COLO668 (cell line): Measurements from ENCODE around the gene PARVG.
"Not testable (repeated sequence)": the region's sequence is repeated elsewhere in the genome, so short reads cannot be mapped to it uniquely, and the experiment has no call there.

Experiments used
- DNase-seq: peaks from one replicate; lab custom pipeline; 2025; ENCODE audit not compliant: unreplicated experiment; lab: John Stamatoyannopoulos, UW

Gene PARVG

GRCh38 chr22:44211256-44211945 lies 30.7 kb downstream of the PARVG start:
- no peak for DNase-seq

DNA sequence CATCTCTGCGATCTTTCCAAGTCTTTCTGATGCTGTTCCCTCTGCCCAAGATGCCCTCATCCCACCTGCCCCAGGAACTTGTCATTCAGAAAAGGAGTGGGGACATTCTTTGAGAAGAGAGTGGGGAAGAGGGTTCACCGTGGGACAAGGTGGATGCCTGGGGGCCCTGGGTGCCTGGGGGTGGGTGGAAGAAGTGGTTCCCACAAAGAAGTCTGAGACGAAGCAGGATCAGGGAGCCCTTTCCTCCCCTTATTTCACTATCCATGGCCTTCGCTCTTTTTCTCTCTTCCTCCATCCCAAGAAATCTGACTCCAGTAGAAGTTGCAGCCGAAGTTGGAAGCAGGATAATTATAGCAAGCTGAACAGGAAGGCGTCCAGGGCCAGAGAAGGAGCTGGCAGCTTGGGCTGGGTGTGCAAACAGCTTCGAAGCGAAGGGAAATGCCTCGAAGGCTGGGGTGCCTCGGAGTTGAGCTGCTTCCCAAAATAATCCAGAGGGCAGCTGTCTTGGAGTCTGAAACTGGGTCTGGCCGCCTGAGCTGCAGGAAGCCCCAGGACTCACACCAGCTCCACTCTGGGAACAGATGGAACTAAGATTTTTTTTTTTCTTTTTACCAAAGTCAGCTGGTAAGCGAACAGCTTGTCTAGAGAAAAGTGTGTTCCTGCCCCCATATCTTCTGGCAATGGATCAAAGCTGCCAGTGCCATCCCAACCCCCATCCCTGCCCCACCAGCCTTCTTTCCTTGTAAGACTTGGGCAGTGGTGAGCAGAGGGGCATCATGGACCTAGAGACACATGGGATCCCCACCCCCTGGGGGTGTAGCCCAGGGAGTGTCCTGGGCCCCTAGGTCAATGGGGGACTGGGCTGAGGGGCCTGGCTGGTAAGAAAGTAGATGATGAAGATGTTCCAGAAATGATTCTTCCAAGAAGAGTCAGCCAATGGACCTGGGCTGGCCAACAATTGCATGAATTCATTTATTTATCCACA lies 31.5 kb downstream of the PARVG start:
- no peak for DNase-seq

DNA sequence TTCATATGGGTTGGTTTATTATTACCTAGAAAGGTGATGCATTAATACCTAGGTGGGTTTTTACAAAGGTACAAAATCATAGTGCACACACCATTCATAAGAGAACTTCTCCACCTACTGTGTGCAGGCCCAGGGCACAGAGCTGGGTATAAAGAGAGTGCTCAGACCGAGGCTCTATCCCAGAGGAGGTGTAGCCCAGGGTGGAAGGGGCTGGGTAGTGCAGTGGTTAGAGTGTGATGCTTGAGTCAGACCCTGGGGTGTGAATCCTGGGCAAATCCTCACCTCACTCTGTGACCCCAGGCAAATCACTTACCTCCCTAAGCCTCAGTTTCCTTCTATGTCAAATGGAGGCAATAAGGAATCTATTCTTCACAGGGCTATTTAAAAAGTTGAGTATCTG lies 32.2 kb downstream of the PARVG start:
- DNase-seq = no peak

DNA sequence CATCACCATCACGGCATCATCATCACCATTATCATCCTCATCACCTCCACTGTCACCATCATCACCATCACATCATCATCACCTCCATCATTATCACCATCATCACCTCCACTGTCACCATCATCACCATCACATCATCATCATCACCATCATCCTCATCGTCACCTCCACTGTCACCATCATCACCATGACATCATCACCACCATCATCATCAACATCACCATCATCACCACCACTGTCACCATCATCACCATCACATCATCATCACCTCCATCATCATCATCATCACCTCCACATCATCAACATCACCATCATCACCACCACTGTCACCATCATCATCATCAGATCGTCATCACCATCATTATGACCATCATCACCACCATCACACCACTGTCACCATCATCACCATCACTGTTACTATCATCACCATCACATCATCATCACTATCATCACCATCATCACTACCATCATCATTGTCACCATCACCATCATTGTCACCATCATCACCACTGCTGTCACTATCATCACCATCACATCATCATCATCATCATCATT lies 32.8 kb downstream of the PARVG start:
- no peak for DNase-seq

DNA sequence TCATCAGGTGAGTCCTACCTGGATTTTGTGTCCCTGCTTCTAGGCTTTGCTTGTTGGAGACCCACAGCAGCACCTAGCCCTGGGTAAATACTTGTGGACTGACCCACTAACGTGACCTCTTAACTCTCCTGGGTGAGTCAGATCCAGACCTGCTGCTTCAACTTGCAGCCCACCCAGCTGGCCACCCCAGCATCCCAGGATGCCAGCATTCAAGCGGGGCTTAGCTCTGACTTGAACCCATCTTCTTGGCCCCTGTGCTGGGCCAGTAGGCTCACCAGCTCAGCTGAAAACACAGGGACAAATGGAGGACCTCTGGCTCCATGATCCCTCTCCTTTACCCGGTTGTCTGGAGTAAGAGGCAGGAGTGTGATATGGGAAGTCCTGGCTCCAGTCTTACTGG lies 33.5 kb downstream of the PARVG start:
- no peak for DNase-seq

DNA sequence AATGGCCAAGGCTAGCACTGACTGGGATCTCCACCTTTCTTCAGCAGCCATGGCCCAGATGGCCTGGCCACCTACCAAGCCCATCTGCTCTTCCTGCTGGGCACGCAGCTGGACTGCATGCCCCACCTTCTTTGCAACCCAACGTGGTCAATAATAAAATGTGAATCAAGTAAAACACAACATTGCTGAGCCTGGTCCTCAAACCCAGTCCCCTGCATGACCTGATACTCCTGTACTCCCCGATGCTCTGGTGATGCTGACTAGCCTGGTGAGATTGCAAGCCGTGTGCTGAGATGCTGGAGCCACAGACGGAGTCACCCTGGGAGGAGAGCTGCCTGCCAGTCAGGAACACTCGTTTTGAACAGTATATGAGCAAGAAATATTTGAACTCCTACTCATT lies 34.0 kb downstream of the PARVG start:
- no peak for DNase-seq

GRCh38 chr22:44215287-44215686 lies 34.6 kb downstream of the PARVG start:
- no peak for DNase-seq

GRCh38 chr22:44217346-44217745 lies 36.6 kb downstream of the PARVG start:
- no peak for DNase-seq

DNA sequence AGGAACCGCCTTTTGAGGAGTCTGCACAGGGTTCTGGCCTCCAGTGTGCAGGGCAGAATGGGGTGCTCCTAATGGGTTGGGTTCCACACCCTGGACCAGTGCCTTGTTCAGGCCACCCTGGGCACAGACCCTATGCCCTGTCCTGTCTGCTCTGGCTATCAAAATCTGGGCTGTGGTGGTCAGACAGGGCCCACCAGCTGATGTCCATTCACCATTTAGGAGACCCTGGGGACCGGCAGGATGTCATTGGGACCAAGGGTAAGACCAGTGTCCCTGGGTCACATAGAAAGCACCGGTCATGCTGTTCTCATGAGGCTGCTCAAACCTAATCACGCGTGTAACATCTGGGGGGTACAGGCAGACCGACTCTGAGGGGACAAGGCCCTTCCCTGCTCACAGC lies 37.3 kb downstream of the PARVG start:
- no peak for DNase-seq

DNA sequence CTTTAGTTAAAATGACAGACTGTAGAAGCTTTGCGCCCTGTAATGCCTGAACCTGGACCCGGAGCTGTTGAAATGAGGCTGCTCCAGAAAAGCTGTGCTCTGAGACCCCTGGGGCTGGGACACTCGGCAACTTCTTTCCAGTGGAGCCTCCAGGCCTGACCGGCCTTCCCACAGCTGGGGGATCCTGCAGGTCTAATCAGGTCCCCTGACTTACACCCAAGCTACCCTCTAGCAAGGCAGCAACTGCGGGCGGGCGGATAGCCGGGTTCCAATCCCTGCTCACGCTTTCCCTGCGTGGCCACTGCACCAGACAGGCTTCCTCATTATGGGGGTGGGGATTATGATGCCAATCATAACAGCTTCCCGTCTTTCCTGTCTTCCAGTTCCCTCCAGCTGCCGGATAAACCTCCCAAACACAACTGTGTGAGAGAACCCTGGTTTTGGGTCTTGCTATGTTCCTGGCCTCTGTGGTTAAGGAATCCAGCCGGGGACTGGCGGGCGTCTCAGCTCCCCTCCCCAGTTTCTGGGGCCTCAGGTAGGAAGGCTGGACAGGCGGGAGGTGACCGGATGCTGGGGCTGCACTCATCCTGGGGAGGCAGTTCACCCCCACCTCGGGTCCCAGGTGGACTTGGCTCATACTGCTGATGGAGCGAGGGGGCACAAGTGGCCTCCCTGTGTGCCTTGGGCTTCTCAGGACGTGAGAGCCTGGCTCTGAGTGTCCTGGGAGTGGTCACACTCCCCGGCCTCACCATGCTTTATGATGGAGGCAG lies 38.6 kb downstream of the PARVG start:
- DNase-seq = no peak

- no peak for DNase-seq
Observed at GRCh38 chr22:44220727-44221680, 40.3 kb downstream of the PARVG start.

GRCh38 chr22:44221710-44222475 lies 41.2 kb downstream of the PARVG start:
- no peak for DNase-seq

DNA sequence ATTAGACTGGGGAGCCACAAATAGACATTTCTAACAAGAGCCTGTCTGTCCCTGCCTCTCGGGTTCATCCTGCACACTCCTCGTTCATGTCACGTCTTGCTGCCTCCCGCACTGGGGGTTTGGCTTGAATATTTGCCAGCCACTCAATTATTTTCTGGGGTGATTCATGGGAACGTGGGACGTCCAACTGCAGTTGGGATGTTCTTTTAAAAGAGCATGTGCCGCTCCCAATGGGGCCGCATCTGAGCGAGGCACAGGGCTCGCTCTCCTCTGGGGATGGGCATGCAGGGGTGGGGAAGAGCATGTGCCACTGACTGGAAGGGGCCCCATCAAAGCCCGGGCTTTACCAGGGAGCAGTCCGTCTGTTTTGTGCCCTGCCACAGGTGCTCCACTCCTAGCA lies 43.4 kb downstream of the PARVG start:
- no peak for DNase-seq

GRCh38 chr22:44225091-44225689 lies 44.5 kb downstream of the PARVG start:
- no peak for DNase-seq

DNA sequence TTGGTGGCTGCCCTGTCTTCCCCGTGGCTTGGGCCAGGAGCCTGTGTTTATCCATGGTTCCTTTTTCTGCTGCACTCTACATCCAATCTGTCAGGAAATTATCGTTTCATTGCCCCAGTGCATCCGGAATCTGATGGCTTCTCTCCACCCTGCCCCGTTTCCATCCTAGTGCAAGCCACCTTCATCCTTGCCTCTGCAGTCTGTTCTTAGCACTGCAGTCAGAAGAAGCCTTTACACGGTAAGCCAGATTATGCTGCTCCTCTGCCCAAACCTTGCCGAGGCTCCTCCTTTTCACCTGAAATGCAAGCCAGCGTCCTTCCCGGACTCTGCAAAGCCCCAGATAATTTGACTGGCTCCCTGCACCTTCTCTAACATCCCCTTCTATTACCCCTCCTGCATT lies 45.1 kb downstream of the PARVG start:
- DNase-seq = no peak

- no peak for DNase-seq
Observed at GRCh38 chr22:44229331-44229730, 48.6 kb downstream of the PARVG start.

DNA sequence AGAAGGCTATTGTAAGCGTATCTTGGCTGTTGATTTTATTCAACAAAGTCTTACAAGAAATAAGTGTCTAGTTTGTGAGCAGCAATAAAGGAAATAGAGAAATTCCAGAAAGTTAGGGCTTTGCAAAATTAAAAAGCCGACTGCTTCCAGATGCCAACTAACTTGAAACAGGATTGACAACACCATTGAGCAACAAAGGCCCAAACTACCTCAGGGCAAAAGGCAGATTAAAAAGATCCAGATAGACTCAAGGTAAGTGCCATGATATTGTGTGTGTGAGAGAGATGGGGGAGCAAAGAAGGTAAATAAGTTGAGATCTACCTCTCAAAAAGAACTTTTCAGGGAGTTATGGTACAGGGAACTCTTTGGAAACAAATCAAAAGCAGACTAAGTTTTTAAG lies 49.1 kb downstream of the PARVG start:
- no peak for DNase-seq

- no peak for DNase-seq
Observed at GRCh38 chr22:44231233-44231632, 50.5 kb downstream of the PARVG start.

GRCh38 chr22:44234372-44234771 lies 53.6 kb downstream of the PARVG start:
- not testable (repeated sequence) for DNase-seq
